K562 (cell line): Measurements from ENCODE around the gene NFATC3. TPM values are rescaled to one million over a fixed set of nuclear protein-coding genes. Genes with fewer than 3 reads are reported as not detected.

Experiments used
- ARID2 ChIP-seq: fragments of 450-650 bp; IDR thresholded peaks from 2 replicates; pipeline ENCODE4 v1.6.1; 2017; ENCODE audit warnings: antibody characterized with exemption, mild to moderate bottlenecking
- C11orf30 ChIP-seq: fragments of 450-650 bp; IDR thresholded peaks from 2 replicates; pipeline ENCODE4 v1.6.1; 2016; ENCODE audit warnings: low read depth, mild to moderate bottlenecking
- CBFA2T3 ChIP-seq: fragments of 450-650 bp; IDR thresholded peaks from 2 replicates; pipeline ENCODE4 v1.6.1; 2017
- CBX2 ChIP-seq: fragments of 200-600 bp; sonication (generic); IDR thresholded peaks from one replicate; pipeline ENCODE4 v1.6.1; 2012; ENCODE audit warnings: mild to moderate bottlenecking, low read length, inconsistent platforms; ENCODE audit not compliant: insufficient read depth, poor library complexity, severe bottlenecking
- FOS ChIP-seq: IDR thresholded peaks from 3 replicates; pipeline ENCODE4 v1.6.1; 2011; ENCODE audit not compliant: insufficient read length; ENCODE audit errors: extremely low read depth
- HMBOX1 ChIP-seq: sonication (generic); IDR thresholded peaks from 2 replicates; pipeline ENCODE4 v1.6.1; 2016
- KDM5B ChIP-seq: fragments of 200-600 bp; sonication (generic); IDR thresholded peaks from 2 replicates; pipeline ENCODE4 v1.6.1; 2012; ENCODE audit warnings: low read depth, mild to moderate bottlenecking, moderate library complexity, low read length, control low read depth, inconsistent platforms; ENCODE audit not compliant: insufficient replicate concordance
- PREB ChIP-seq: sonication (generic); formaldehyde crosslinking; IDR thresholded peaks from 2 replicates; pipeline ENCODE4 v1.8.1; 2023; ENCODE audit warnings: mild to moderate bottlenecking, missing genetic modification reagents
- ZBTB9 ChIP-seq: fragments of 450-650 bp; formaldehyde crosslinking; IDR thresholded peaks from 2 replicates; pipeline ENCODE4 v1.4.0; 2020; ENCODE audit warnings: mild to moderate bottlenecking, moderate library complexity
- ZNF133 ChIP-seq: fragments of 250-450 bp; sonication (Bioruptor Pico); IDR thresholded peaks from 2 replicates; pipeline ENCODE4 v1.4.0; 2020; ENCODE audit warnings: mild to moderate bottlenecking
- polyA plus RNA-seq, 8 experiments: library from polyadenylated mRNA; depleted of rRNA in 4 of 8; stranded (reverse) in 5 of 8; unstranded in 3 of 8; fragments of >200 nt; fragmentation: Nextera tagmentation in 2 of 8; fragmentation: Illumina TruSeq in 1 of 8; extraction: Ambion mirVana in 2 of 8; extraction: Trizol in 1 of 8; gene quantifications; 2 replicates each; pipeline versions ENCODE4 v1.2.1 to v1.2.3, GENCODE V29; 2011 to 2014; ENCODE audit warnings: inconsistent platforms in 1 of 8, missing spikeins in 1 of 8
- total RNA-seq, 7 experiments: library from RNA; depleted of rRNA in 6 of 7; stranded (reverse); fragments of >200 nt in 6 of 7; fragmentation: Illumina TruSeq in 2 of 7; extraction: Trizol in 2 of 7; gene quantifications; 2 replicates each; pipeline versions ENCODE4 v1.2.1 to v1.2.3, GENCODE V29; 2011 to 2021; ENCODE audit warnings: low replicate concordance in 1 of 7
- TF ChIP-seq, protein P1 (sequence below): fragments of 450-650 bp; formaldehyde crosslinking; IDR thresholded peaks from 2 replicates; pipeline ENCODE4 v1.4.0; 2022; ENCODE audit warnings: missing genetic modification characterization
- TF ChIP-seq, protein P2 (sequence below): sonication (generic); formaldehyde crosslinking; IDR thresholded peaks from 2 replicates; pipeline ENCODE4 v1.8.0; 2022; ENCODE audit warnings: mild to moderate bottlenecking, missing genetic modification reagents
- TF ChIP-seq, protein P3 (sequence below), 3 experiments: fragments of 200-800 bp in 1 of 3; fragments of 250-450 bp in 1 of 3; fragments of 450-650 bp in 1 of 3; sonication (Bioruptor Pico) in 1 of 3; sonication (Bioruptor generic) in 1 of 3; formaldehyde crosslinking in 1 of 3; IDR thresholded peaks; 2 replicates each; pipeline versions ENCODE4 v1.6.1 to v1.8.0; 2016 to 2022; ENCODE audit warnings: mild to moderate bottlenecking in 2 of 3, missing genetic modification characterization in 2 of 3, missing compliant biosample characterization in 1 of 3, moderate library complexity in 1 of 3

The NFATC3 gene
- total and polyA plus RNA-seq, 9 of the 15 experiments (the other 6 are each of a cell fraction or from before 2014, with no cell fraction given), result 15.7 to 98.4 (median 59.4) TPM

DNA sequence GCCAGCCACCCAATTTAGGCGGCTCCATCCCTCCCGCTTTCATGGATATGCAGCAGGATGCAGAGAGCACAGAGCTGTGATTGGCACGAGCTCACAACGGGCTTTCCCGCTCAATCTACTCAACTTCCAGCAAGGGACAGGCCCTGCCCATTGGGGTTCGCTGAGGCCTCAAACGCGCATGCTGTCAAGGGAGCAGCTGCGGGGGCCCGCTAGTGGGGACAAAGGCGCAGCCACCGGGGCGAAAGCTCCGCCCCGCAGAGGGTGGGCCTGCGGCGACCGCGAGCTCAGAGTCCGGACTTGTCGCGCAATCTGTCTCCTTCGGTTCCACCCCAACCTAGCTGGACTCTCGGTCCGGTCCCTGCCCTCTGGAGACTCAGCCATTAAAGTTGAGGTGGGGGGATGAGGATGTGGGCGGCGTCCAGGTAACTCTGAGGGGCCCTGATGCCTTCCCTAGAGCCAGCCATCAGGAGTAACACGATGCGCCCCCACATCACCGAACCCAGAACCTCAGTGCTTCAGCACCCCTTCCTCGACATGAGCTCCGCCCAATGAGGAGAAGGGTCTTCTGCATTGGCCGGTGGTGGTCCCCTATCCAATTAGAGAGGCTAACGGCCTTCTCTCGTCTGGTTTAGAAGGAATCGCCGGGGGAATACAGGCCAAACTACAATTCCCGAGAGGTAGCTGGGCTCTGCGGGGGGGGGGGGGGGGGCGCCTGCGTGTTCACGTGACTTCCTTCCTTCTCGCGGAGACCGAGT is 489 bp upstream of the NFATC3 start (continued):
- TF ChIP-seq HMBOX1, result no peak
- TF ChIP-seq CBX2, result no peak
- no peak for TF ChIP-seq PREB
- TF ChIP-seq, protein P1, sequence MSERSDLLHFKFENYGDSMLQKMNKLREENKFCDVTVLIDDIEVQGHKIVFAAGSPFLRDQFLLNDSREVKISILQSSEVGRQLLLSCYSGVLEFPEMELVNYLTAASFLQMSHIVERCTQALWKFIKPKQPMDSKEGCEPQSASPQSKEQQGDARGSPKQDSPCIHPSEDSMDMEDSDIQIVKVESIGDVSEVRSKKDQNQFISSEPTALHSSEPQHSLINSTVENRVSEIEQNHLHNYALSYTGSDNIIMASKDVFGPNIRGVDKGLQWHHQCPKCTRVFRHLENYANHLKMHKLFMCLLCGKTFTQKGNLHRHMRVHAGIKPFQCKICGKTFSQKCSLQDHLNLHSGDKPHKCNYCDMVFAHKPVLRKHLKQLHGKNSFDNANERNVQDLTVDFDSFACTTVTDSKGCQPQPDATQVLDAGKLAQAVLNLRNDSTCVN (CRISPR knock-in tag), result no peak
- TF ChIP-seq ZNF133 (CRISPR knock-in tag), result no peak
- no peak for TF ChIP-seq ARID2
- no peak for TF ChIP-seq CBFA2T3
- TF ChIP-seq ZBTB9 (CRISPR knock-in tag), result peak; percentile 58
- TF ChIP-seq FOS, result no peak
- TF ChIP-seq C11orf30, result no peak
- TF ChIP-seq, protein P2, sequence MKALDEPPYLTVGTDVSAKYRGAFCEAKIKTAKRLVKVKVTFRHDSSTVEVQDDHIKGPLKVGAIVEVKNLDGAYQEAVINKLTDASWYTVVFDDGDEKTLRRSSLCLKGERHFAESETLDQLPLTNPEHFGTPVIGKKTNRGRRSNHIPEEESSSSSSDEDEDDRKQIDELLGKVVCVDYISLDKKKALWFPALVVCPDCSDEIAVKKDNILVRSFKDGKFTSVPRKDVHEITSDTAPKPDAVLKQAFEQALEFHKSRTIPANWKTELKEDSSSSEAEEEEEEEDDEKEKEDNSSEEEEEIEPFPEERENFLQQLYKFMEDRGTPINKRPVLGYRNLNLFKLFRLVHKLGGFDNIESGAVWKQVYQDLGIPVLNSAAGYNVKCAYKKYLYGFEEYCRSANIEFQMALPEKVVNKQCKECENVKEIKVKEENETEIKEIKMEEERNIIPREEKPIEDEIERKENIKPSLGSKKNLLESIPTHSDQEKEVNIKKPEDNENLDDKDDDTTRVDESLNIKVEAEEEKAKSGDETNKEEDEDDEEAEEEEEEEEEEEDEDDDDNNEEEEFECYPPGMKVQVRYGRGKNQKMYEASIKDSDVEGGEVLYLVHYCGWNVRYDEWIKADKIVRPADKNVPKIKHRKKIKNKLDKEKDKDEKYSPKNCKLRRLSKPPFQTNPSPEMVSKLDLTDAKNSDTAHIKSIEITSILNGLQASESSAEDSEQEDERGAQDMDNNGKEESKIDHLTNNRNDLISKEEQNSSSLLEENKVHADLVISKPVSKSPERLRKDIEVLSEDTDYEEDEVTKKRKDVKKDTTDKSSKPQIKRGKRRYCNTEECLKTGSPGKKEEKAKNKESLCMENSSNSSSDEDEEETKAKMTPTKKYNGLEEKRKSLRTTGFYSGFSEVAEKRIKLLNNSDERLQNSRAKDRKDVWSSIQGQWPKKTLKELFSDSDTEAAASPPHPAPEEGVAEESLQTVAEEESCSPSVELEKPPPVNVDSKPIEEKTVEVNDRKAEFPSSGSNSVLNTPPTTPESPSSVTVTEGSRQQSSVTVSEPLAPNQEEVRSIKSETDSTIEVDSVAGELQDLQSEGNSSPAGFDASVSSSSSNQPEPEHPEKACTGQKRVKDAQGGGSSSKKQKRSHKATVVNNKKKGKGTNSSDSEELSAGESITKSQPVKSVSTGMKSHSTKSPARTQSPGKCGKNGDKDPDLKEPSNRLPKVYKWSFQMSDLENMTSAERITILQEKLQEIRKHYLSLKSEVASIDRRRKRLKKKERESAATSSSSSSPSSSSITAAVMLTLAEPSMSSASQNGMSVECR, result peak; percentile 71
- TF ChIP-seq KDM5B, result peak; percentile 55
- TF ChIP-seq, protein P3, sequence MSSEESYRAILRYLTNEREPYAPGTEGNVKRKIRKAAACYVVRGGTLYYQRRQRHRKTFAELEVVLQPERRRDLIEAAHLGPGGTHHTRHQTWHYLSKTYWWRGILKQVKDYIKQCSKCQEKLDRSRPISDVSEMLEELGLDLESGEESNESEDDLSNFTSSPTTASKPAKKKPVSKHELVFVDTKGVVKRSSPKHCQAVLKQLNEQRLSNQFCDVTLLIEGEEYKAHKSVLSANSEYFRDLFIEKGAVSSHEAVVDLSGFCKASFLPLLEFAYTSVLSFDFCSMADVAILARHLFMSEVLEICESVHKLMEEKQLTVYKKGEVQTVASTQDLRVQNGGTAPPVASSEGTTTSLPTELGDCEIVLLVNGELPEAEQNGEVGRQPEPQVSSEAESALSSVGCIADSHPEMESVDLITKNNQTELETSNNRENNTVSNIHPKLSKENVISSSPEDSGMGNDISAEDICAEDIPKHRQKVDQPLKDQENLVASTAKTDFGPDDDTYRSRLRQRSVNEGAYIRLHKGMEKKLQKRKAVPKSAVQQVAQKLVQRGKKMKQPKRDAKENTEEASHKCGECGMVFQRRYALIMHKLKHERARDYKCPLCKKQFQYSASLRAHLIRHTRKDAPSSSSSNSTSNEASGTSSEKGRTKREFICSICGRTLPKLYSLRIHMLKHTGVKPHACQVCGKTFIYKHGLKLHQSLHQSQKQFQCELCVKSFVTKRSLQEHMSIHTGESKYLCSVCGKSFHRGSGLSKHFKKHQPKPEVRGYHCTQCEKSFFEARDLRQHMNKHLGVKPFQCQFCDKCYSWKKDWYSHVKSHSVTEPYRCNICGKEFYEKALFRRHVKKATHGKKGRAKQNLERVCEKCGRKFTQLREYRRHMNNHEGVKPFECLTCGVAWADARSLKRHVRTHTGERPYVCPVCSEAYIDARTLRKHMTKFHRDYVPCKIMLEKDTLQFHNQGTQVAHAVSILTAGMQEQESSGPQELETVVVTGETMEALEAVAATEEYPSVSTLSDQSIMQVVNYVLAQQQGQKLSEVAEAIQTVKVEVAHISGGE (CRISPR knock-in tag; IDR thresholded peaks at IDR 0.05), result peak in 1 of 3 experiments; percentile 86; a peak in 2 of 6 replicates
